GM18517 (cell line): ENCODE measurements around the gene NOP53.
"Not testable (repeated sequence)": the region's sequence is repeated elsewhere in the genome, so short reads cannot be mapped to it uniquely, and the experiment has no call there.

Source experiments
- ATAC-seq: cut with Tn5 transposase; IDR thresholded peaks from one replicate; pipeline ENCODE4 v1.9.1; 2021; ENCODE audit warnings: mild to moderate bottlenecking, moderate library complexity; ENCODE audit not compliant: unreplicated experiment

NOP53 gene

DNA sequence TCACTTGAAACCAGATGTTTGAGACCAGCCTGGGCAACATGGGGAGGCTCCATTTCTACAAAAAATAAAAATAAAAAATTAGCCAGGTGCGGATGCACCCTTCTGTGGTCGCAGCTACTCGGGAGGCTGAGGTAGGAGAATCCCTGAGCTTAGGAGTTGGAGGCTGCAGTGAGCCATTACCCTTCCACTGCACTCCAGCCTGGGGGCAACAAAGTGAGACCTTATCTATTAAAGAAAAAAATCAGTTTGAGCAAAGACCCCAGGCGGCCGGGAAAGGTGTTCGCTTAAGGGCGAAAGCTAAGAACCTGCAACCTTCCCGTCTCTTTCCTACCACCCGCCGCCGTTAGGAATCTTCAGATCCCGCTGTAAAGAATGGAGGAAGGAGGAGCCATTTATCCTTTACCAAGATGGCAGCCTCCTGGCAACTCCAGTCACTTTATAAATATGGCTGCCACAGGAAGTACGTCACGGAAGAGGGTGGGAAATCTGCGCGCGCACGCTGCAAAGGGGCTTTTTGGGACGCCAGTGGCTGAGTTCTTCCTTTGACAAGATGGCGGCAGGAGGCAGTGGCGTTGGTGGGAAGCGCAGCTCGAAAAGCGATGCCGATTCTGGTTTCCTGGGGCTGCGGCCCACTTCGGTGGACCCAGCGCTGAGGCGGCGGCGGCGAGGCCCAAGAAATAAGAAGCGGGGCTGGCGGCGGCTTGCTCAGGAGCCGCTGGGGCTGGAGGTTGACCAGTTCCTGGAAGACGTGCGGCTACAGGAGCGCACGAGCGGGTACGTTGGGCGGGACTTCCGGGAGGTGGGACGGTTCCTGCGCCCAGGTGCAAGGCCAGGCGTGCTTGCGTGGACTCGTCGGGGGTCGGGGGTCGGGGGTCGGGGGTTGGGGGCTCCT lies at the start of gene NOP53:
Gene NOP53 (plus strand): TSS at position 537 of the 892 bp plus-strand sequence. CDS start 14 bp downstream, at position 551.
- peak; percentile 81 for ATAC-seq

GRCh38 chr19:47696635-47697034 lies 48.7 kb upstream of the NOP53 start:
- no peak for ATAC-seq

GRCh38 chr19:47697863-47698609 lies 47.3 kb upstream of the NOP53 start:
- ATAC-seq, result no peak

DNA sequence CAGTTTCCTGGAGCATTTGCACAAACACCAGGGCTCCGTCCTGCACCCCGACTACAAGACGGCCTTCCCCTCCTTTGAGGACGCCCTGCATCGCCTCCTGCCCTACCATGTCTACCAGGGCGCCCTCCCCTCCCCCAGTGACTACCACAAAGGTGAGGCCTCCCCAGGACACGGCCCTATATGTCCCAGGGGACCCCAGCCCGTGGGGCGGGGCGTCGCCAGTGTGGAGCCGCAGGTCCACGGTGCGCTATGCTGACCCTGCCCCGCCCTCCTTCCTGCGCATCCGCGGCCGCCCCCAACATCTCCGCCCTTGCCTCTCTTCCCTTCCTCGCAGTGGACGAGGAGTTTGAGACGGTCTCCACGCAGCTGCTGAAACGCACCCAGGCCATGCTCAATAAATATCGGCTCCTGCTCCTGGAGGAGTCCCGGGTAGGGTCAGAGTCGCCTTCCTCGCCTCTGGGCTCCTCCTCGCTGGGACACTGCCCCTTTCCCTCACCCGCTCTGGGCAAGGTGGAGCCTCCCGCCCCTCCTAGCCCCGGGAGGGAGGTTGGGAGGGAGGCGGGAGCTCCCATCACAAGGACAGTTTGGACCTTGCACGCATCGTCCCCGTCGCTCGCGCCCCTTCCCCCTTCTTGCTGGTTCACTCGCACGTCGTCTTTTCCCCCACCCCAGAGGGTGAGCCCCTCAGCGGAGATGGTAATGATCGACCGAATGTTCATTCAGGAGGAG lies 46.6 kb upstream of the NOP53 start:
- no peak for ATAC-seq

GRCh38 chr19:47699360-47699917 lies 45.9 kb upstream of the NOP53 start:
- ATAC-seq, result no peak

DNA sequence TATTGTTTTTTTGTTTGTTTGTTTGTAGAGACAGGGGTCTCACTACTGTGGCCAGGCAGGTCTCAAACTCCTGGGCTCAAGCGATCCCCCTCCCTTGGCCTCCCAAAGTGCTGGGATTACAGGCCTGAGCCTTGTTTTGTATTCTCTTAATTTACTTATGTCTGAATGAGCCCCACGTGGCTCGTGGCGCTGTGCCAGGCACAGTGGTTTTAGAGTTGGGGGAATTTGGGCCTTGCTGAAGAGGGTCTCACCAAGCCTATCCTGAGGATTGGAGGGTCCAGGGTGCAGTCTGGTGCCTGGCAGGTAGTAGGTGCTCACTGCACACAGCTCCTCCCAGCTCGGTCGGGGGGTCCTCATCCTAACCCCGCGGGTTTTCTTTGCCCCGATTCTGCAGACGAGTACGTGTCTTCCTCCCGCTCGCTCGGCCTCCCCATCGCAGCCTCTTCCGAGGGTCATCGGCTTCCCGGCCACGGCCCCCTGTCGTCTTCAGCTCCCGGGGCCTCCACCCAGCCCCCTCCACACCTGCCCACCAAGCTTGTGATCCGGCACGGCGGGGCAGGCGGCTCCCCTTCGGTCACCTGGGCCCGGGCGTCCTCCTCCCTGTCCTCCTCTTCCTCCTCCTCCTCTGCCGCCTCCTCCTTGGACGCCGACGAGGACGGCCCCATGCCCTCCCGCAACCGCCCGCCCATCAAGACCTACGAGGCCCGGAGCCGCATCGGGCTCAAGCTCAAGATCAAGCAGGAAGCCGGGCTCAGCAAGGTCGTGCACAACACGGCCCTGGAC lies 44.2 kb upstream of the NOP53 start:
- no peak for ATAC-seq

GRCh38 chr19:47701717-47702552 lies 43.4 kb upstream of the NOP53 start:
- ATAC-seq, result no peak

- ATAC-seq, result no peak
Observed at GRCh38 chr19:47702671-47703070, 42.7 kb upstream of the NOP53 start.

DNA sequence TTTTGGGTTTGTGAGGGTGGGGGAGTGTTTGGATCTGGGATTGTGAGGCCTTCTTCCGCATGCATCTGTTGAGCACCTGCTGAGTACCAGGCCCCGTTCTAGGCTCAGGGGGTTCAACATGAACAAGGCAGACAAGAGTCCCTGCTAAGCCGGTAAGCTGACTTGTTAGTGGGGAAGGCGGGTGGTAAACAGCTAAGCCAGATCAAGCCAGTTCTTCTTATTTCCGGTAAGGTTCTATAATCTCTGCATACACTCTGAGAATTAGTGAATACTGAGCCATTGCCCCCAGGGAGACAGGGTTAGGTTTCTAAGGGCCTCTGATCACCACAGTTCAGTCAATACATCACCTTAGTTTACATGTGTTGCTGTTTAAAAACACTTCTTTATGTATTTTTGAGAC lies 42.0 kb upstream of the NOP53 start:
- ATAC-seq, result no peak

GRCh38 chr19:47704024-47704423 lies 41.3 kb upstream of the NOP53 start:
- ATAC-seq, result no peak

DNA sequence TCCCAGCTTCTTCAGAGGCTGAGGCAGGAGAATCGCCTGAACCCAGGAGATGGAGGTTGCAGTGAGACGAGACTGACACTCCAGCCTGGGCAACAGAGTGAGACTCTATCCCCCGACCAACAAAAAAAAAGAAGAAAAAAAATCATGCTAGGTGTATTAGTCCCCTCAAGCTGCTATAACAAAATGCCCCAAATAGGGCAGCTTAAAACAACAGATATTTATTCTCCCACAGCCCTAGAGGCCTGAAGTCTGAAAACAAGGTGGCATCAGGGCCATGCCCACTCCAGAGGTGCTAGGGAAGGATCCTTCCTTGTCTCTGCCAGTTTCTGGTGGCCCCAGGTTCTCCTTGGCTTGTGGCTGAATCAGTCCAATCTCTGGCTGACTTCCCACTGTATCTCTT lies 40.7 kb upstream of the NOP53 start:
- no peak for ATAC-seq

- no peak for ATAC-seq
Observed at GRCh38 chr19:47707135-47707925, 38.0 kb upstream of the NOP53 start.

- ATAC-seq, result no peak
Observed at GRCh38 chr19:47711652-47712242, 33.6 kb upstream of the NOP53 start.

- no peak for ATAC-seq
Observed at GRCh38 chr19:47713046-47714021, 32.0 kb upstream of the NOP53 start, which contains the start of gene EHD2. Gene EHD2 (plus strand): TSS chr19:47713422. CDS start chr19:47716613, 3,191 bp downstream.

- no peak for ATAC-seq
Observed at GRCh38 chr19:47714339-47714738, 31.0 kb upstream of the NOP53 start.

DNA sequence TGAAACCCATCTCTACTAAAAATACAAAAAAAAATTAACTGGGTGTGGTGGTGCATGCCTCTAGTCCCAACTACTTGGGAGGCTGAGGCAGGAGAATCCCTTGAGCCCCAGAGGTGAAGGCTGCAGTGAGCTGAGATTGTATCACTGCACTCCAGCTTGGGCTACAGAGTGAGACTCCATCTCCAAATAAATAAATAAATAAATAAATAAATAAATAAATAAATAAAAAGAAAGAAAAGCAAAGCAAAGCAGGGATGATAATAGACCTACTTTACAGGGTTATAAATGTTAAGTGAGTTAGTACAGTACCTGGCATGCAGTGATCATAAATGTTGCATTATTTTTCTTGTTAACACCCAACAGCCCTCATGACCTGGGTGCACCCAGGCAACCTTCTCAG lies 30.5 kb upstream of the NOP53 start:
- ATAC-seq, result not testable (repeated sequence)
